Hepatic stellate cell (primary cell): ENCODE results near the gene PRLR.
A peak's percentile ranks its signal among the peaks of the same experiment; 100 is the strongest.
"Not testable (repeated sequence)": the region's sequence is repeated elsewhere in the genome, so short reads cannot be mapped to it uniquely, and the experiment has no call there.

ENCODE experiments used
- DNase-seq: peaks from one replicate; pipeline ENCODE4 v3.0.0; 2011; ENCODE audit warnings: low spot score

Gene PRLR

GRCh38 chr5:35124932-35125331, 105.4 kb downstream of the PRLR start:
- no peak for DNase-seq

GRCh38 chr5:35122819-35123218, 107.5 kb downstream of the PRLR start:
- DNase-seq: no peak

- no peak for DNase-seq
Observed at GRCh38 chr5:35120715-35121114, 109.6 kb downstream of the PRLR start.

- DNase-seq: peak; percentile 14
Observed at GRCh38 chr5:35117967-35118366, 112.3 kb downstream of the PRLR start.

- DNase-seq: no peak
Observed at GRCh38 chr5:35115920-35116319, 114.4 kb downstream of the PRLR start.

GRCh38 chr5:35114698-35115097, 115.6 kb downstream of the PRLR start:
- DNase-seq: no peak

- no peak for DNase-seq
Observed at GRCh38 chr5:35112300-35112699, 118.0 kb downstream of the PRLR start.

GRCh38 chr5:35104550-35104949, 125.7 kb downstream of the PRLR start:
- not testable (repeated sequence) for DNase-seq

- DNase-seq: no peak
Observed at GRCh38 chr5:35103637-35104299, 126.5 kb downstream of the PRLR start.

GRCh38 chr5:35101720-35102119, 128.6 kb downstream of the PRLR start:
- not testable (repeated sequence) for DNase-seq

- DNase-seq: no peak
Observed at GRCh38 chr5:35101016-35101415, 129.3 kb downstream of the PRLR start.

- no peak for DNase-seq
Observed at GRCh38 chr5:35098214-35098613, 132.1 kb downstream of the PRLR start.

- DNase-seq: no peak
Observed at GRCh38 chr5:35096932-35097331, 133.4 kb downstream of the PRLR start.

- DNase-seq: no peak
Observed at GRCh38 chr5:35096216-35096615, 134.1 kb downstream of the PRLR start.

- DNase-seq: no peak
Observed at GRCh38 chr5:35095366-35095765, 134.9 kb downstream of the PRLR start.

GRCh38 chr5:35094948-35095347, 135.3 kb downstream of the PRLR start:
- no peak for DNase-seq

- no peak for DNase-seq
Observed at GRCh38 chr5:35092703-35093102, 137.6 kb downstream of the PRLR start.

- DNase-seq: no peak
Observed at GRCh38 chr5:35091704-35092103, 138.6 kb downstream of the PRLR start.

GRCh38 chr5:35089334-35090314, 140.7 kb downstream of the PRLR start:
- DNase-seq: peak; percentile 34

GRCh38 chr5:35087991-35088390, 142.3 kb downstream of the PRLR start:
- peak; percentile 7 for DNase-seq

- DNase-seq: no peak
Observed at GRCh38 chr5:35083150-35083549, 147.1 kb downstream of the PRLR start.

- DNase-seq: no peak
Observed at GRCh38 chr5:35082530-35082929, 147.8 kb downstream of the PRLR start.

GRCh38 chr5:35081134-35081533, 149.2 kb downstream of the PRLR start:
- no peak for DNase-seq
